Measurements from ENCODE around the gene RANBP17. TPM values are rescaled to one million over a fixed set of nuclear protein-coding genes. Genes with fewer than 3 reads are reported as not detected.

Gene RANBP17
- total RNA-seq, 1 experiment from 2014 or later, result 14.5 TPM

DNA sequence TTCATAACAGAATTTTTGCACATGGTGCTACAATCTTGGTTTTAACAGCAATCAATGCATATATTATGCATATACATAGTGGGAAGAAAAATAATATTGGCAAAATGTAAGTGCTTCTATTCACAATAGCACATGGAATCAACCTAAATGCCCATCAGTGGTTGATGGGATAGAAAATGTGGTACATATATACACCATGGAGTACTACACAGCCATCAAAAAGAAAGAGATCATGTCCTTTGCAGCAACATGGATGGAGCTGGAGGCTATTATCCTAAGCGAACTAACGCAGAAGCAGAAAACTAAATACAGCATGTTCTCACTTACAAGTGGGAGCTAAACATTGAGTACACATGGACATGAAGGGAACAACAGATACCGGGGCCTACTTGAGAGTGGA is 410.0 kb downstream of the RANBP17 start:
- Histone ChIP-seq H3K27me3 (ENCODE audit: insufficient read depth, low read depth) (no peaks in the 10 kb centered on the region), H4K20me1 (ENCODE audit: insufficient read depth) (no peaks in the 10 kb centered on the region), H2AFZ (no peak overlapping the region), H3K79me2 (ENCODE audit: low read depth) (no peaks in the 10 kb centered on the region), H3K9me3 (ENCODE audit: insufficient read depth, low read depth) (no peaks in the 10 kb centered on the region), H3K4me3 (no peak overlapping the region), H3K4me2 (no peak overlapping the region), H3K4me1 (replicated peaks; ENCODE audit: insufficient read depth) (peaks cover 22% of the 10 kb centered on the region), H3F3A (ENCODE audit: insufficient read depth, low read depth) (peaks cover 5% of the 10 kb centered on the region; the same call in 1 of the 2 replicates), H3K9me2 (ENCODE audit: insufficient read depth) (no peaks in the 10 kb centered on the region), H3K36me3 (ENCODE audit: low read depth) (no peaks in the 10 kb centered on the region), H3K27ac (peak overlapping the region; percentile 34)
- POLR2A ChIA-PET (ENCODE audit: unreplicated experiment), result no interaction called here
- BruUV-seq (replicated peaks), result no TSS peak
- TF ChIP-seq, protein P1, sequence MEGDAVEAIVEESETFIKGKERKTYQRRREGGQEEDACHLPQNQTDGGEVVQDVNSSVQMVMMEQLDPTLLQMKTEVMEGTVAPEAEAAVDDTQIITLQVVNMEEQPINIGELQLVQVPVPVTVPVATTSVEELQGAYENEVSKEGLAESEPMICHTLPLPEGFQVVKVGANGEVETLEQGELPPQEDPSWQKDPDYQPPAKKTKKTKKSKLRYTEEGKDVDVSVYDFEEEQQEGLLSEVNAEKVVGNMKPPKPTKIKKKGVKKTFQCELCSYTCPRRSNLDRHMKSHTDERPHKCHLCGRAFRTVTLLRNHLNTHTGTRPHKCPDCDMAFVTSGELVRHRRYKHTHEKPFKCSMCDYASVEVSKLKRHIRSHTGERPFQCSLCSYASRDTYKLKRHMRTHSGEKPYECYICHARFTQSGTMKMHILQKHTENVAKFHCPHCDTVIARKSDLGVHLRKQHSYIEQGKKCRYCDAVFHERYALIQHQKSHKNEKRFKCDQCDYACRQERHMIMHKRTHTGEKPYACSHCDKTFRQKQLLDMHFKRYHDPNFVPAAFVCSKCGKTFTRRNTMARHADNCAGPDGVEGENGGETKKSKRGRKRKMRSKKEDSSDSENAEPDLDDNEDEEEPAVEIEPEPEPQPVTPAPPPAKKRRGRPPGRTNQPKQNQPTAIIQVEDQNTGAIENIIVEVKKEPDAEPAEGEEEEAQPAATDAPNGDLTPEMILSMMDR (conservative IDR thresholded peaks at IDR 0.05), result no peak
- TF ChIP-seq EZH2 (IDR thresholded peaks at IDR 0.05; ENCODE audit: low read depth), result no peak
- DNase-seq, result no peak
- intact Hi-C loops (cut with micrococcal nuclease; ENCODE audit: unreplicated experiment), result no loop called here
- CTCF ChIA-PET, result interaction anchor here (0.5 kb wide), 1 partner anchor 358 kb away, joined by 3 read pairs; no protein-coding TSS in a partner anchor

- no peak overlapping the region for H3K4me3 ChIP-seq
These were observed 411.5 kb downstream of the RANBP17 start for GRCh38 chr5:171272996-171273970.

GRCh38 chr5:171275841-171276544 is 414.2 kb downstream of the RANBP17 start:
- Histone ChIP-seq H3K4me3 (no peak overlapping the region), H3F3A (ENCODE audit: insufficient read depth, low read depth) (no peaks in the 10 kb centered on the region; the same call in 1 of the 2 replicates), H3K4me1 (replicated peaks; ENCODE audit: insufficient read depth) (no peaks in the 10 kb centered on the region; the same call in 1 of the 2 replicates), H3K9me2 (ENCODE audit: insufficient read depth) (no peaks in the 10 kb centered on the region), H4K20me1 (ENCODE audit: insufficient read depth) (no peaks in the 10 kb centered on the region), H3K36me3 (ENCODE audit: low read depth) (no peaks in the 10 kb centered on the region), H3K4me2 (no peak overlapping the region), H3K27me3 (ENCODE audit: insufficient read depth, low read depth) (no peaks in the 10 kb centered on the region), H2AFZ (no peak overlapping the region), H3K79me2 (ENCODE audit: low read depth) (no peaks in the 10 kb centered on the region), H3K27ac (no peak overlapping the region), H3K9me3 (ENCODE audit: insufficient read depth, low read depth) (no peaks in the 10 kb centered on the region)
- ChIA-PET POLR2A (ENCODE audit: unreplicated experiment) (no interaction called here), CTCF (no interaction called here)
- TF ChIP-seq EZH2 (IDR thresholded peaks at IDR 0.05; ENCODE audit: low read depth), result no peak
- TF ChIP-seq, protein P1 (conservative IDR thresholded peaks at IDR 0.05), result no peak
- intact Hi-C loops (cut with micrococcal nuclease; ENCODE audit: unreplicated experiment), result no loop called here
- no TSS peak for BruUV-seq (replicated peaks)
- DNase-seq, result no peak

More at GRCh38 chr5:171272996-171273970, 411.5 kb downstream of the RANBP17 start:
- H3K4me1 ChIP-seq (replicated peaks; ENCODE audit: insufficient read depth), result peaks cover 22% of the 10 kb centered on the region
- H2AFZ ChIP-seq, result no peak overlapping the region
- H4K20me1 ChIP-seq (ENCODE audit: insufficient read depth), result no peaks in the 10 kb centered on the region
- ChIA-PET CTCF (interaction anchor here (0.7 kb wide), 1 partner anchor 79 kb away, joined by 16 read pairs; no protein-coding TSS in a partner anchor), POLR2A (ENCODE audit: unreplicated experiment) (no interaction called here)
- intact Hi-C loops (cut with micrococcal nuclease; ENCODE audit: unreplicated experiment), result loop anchor here (1.0 kb wide), 1 partner anchor 64 kb away; no protein-coding TSS in a partner anchor
- no peaks in the 10 kb centered on the region for H3K9me2 ChIP-seq (ENCODE audit: insufficient read depth)
- BruUV-seq (replicated peaks), result no TSS peak
- peak in 1 of 2 experiments; percentile 14 for DNase-seq
- TF ChIP-seq, protein P1 (conservative IDR thresholded peaks at IDR 0.05), result peak; percentile 48; the same call in 1 of the 2 replicates
- TF ChIP-seq EZH2 (IDR thresholded peaks at IDR 0.05; ENCODE audit: low read depth), result no peak
- H3K9me3 ChIP-seq (ENCODE audit: insufficient read depth, low read depth), result no peaks in the 10 kb centered on the region
- H3K79me2 ChIP-seq (ENCODE audit: low read depth), result no peaks in the 10 kb centered on the region
- H3F3A ChIP-seq (ENCODE audit: insufficient read depth, low read depth), result peaks cover 5% of the 10 kb centered on the region; the same call in 1 of the 2 replicates
- H3K27ac ChIP-seq, result no peak overlapping the region
- no peak overlapping the region for H3K4me2 ChIP-seq
- H3K36me3 ChIP-seq (ENCODE audit: low read depth), result no peaks in the 10 kb centered on the region
- no peaks in the 10 kb centered on the region for H3K27me3 ChIP-seq (ENCODE audit: insufficient read depth, low read depth)

Measured in PC-9 (cell line).